Osteoblast (primary cell): ENCODE measurements around the gene DZIP1L. TPM values are rescaled to one million over a fixed set of nuclear protein-coding genes. Genes with fewer than 3 reads are reported as not detected.

Source experiments
- DNase-seq: peaks from one replicate; pipeline ENCODE4 v3.0.0; 2011; ENCODE audit warnings: low spot score, mixed read lengths; ENCODE audit not compliant: insufficient read length; ENCODE audit errors: missing footprints
- H2AFZ ChIP-seq: 2 replicates; pipeline ENCODE4 v1.6.0; 2011; ENCODE audit warnings: mild to moderate bottlenecking, low read length
- H3K27ac ChIP-seq: 2 replicates; pipeline ENCODE4 v1.5.1; 2011; ENCODE audit warnings: mild to moderate bottlenecking, low read depth, low read length, moderate library complexity
- H3K27me3 ChIP-seq: 2 replicates; pipeline ENCODE4 v1.6.0; 2012; ENCODE audit warnings: mild to moderate bottlenecking, control low read depth, inconsistent platforms, low read length, moderate library complexity; ENCODE audit not compliant: insufficient read depth
- H3K36me3 ChIP-seq: 2 replicates; pipeline ENCODE4 v1.5.1; 2011; ENCODE audit warnings: mild to moderate bottlenecking, low read length, control low read depth, moderate library complexity; ENCODE audit not compliant: insufficient read depth
- H3K4me1 ChIP-seq: 2 replicates; pipeline ENCODE4 v1.5.1; 2011; ENCODE audit warnings: mild to moderate bottlenecking, low read length, control low read depth, moderate library complexity; ENCODE audit not compliant: insufficient read depth
- H3K4me2 ChIP-seq: 2 replicates; pipeline ENCODE4 v1.6.0; 2011; ENCODE audit warnings: mild to moderate bottlenecking, low read length; ENCODE audit not compliant: insufficient read depth
- H3K4me3 ChIP-seq: fragments of 200-600 bp; sonication (generic); 3 replicates; pipeline ENCODE4 v1.5.1; 2012; ENCODE audit warnings: mild to moderate bottlenecking, low read length, inconsistent platforms; ENCODE audit not compliant: insufficient read depth
- H3K79me2 ChIP-seq: 2 replicates; pipeline ENCODE4 v1.6.0; 2012; ENCODE audit warnings: mild to moderate bottlenecking, low read length, control low read depth, inconsistent platforms; ENCODE audit not compliant: insufficient read depth
- H3K9me3 ChIP-seq: 2 replicates; pipeline ENCODE4 v1.5.1; 2011; ENCODE audit warnings: low read depth, low read length, control low read depth
- H4K20me1 ChIP-seq: 2 replicates; pipeline ENCODE4 v1.6.0; 2012; ENCODE audit warnings: mild to moderate bottlenecking, low read length, control low read depth; ENCODE audit not compliant: insufficient read depth
- total RNA-seq: library from RNA; depleted of rRNA; stranded (reverse); fragments of >200 nt; gene quantifications from 2 replicates; pipeline ENCODE4 v1.2.3, GENCODE V29; 2012
- TF ChIP-seq, protein P1 (sequence below): IDR thresholded peaks from 2 replicates; pipeline ENCODE4 v1.5.1; 2011; ENCODE audit warnings: mild to moderate bottlenecking, low read depth, low read length, moderate library complexity; ENCODE audit errors: extremely low read depth

DZIP1L gene
- total RNA-seq, 1 donor, result 42.3 TPM

DNA sequence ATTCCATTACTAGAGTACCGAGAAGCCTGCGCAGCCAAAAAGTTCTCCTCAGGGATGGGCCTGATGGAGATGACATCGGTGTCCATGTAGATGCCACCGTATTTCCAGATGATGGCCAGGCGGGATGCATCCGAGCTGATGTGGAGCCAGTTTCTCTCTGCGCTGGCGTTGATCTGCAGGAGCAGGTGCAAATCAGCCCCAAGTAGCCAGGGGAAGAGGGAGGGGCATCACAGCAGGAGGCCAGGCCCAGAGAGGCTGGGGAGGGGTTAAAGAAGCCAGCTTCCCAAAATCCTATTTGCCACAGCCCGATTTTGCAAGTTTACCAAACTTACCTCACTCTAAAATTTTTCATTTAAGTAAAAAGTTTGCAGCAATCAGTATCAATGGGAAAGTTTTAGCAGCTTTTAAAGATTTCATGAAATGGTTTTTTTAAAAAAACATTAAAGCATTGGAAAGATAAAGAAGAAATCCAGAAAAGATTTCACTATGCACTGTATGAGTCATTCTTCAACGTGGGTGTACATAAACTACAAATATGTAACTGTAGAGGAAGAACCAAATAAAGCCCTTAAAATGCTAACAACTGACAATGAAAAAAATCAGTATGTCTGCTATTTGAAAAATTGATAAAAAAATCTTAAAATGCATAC is 9.4 kb upstream of the DZIP1L start:
- Histone ChIP-seq H3K9me3 (no peaks in the 10 kb centered on the region), H3K27ac (peak overlapping the region; percentile 80), H3K4me3 (no peak overlapping the region), H3K27me3 (no peaks in the 10 kb centered on the region), H4K20me1 (no peaks in the 10 kb centered on the region), H3K36me3 (no peaks in the 10 kb centered on the region), H3K4me1 (peaks cover 24% of the 10 kb centered on the region), H3K79me2 (no peaks in the 10 kb centered on the region), H2AFZ (no peak overlapping the region), H3K4me2 (peak overlapping the region; percentile 76)
- DNase-seq, result peak; percentile 72
- TF ChIP-seq, protein P1, sequence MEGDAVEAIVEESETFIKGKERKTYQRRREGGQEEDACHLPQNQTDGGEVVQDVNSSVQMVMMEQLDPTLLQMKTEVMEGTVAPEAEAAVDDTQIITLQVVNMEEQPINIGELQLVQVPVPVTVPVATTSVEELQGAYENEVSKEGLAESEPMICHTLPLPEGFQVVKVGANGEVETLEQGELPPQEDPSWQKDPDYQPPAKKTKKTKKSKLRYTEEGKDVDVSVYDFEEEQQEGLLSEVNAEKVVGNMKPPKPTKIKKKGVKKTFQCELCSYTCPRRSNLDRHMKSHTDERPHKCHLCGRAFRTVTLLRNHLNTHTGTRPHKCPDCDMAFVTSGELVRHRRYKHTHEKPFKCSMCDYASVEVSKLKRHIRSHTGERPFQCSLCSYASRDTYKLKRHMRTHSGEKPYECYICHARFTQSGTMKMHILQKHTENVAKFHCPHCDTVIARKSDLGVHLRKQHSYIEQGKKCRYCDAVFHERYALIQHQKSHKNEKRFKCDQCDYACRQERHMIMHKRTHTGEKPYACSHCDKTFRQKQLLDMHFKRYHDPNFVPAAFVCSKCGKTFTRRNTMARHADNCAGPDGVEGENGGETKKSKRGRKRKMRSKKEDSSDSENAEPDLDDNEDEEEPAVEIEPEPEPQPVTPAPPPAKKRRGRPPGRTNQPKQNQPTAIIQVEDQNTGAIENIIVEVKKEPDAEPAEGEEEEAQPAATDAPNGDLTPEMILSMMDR, result no peak

DNA sequence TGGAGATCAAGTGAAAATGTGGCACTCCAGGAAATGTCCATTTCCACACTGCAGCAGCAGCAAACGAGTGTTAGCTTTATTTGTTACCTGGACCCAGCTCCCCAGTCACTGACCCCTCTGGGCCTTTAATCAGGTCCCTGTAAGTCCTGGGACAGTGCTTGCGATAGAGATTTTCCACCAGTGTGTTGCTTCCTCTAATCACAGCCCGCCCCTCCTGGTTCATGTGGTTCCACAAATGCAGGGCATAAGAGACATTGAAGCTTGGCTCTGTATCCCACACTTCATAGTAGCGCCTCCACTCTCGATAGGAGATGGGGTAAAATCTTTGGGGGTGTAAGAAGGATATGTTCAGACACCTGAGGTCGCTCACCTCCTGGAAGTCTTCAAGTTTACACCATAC is 8.8 kb upstream of the DZIP1L start:
- Histone ChIP-seq H3K36me3 (no peaks in the 10 kb centered on the region), H4K20me1 (no peaks in the 10 kb centered on the region), H3K4me3 (no peak overlapping the region), H3K27me3 (no peaks in the 10 kb centered on the region), H2AFZ (no peak overlapping the region), H3K4me2 (no peak overlapping the region), H3K79me2 (no peaks in the 10 kb centered on the region), H3K27ac (no peak overlapping the region), H3K9me3 (no peaks in the 10 kb centered on the region), H3K4me1 (peaks cover 24% of the 10 kb centered on the region)
- TF ChIP-seq, protein P1, result no peak
- DNase-seq, result no peak

DNA sequence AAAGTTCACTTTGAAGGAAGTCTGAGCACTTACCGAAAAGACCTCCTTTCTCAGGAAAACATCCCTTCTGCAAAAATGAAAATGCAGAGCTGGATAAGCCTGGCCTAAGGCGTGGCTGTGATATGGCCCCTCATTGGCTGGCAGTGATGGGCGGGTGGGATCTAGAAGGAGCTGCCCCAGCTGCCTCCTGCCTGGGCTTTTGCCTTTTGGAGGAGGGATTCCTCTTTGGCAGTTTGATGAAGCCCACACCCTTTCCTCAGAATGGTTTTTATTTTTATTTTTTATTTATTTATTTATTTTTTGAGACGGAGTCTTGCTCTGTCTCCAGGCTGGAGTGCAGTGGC is 4.0 kb upstream of the DZIP1L start:
- H3K36me3 ChIP-seq, result no peaks in the 10 kb centered on the region
- H3K9me3 ChIP-seq, result no peaks in the 10 kb centered on the region
- H4K20me1 ChIP-seq, result no peaks in the 10 kb centered on the region
- no peak overlapping the region for H3K4me3 ChIP-seq
- peaks cover 4% of the 10 kb centered on the region for H3K79me2 ChIP-seq
- TF ChIP-seq, protein P1, result no peak
- H2AFZ ChIP-seq, result peak overlapping the region; percentile 7
- H3K4me1 ChIP-seq, result peaks cover 7% of the 10 kb centered on the region
- H3K27me3 ChIP-seq, result no peaks in the 10 kb centered on the region
- no peak overlapping the region for H3K27ac ChIP-seq
- no peak overlapping the region for H3K4me2 ChIP-seq
- DNase-seq, result no peak

DNA sequence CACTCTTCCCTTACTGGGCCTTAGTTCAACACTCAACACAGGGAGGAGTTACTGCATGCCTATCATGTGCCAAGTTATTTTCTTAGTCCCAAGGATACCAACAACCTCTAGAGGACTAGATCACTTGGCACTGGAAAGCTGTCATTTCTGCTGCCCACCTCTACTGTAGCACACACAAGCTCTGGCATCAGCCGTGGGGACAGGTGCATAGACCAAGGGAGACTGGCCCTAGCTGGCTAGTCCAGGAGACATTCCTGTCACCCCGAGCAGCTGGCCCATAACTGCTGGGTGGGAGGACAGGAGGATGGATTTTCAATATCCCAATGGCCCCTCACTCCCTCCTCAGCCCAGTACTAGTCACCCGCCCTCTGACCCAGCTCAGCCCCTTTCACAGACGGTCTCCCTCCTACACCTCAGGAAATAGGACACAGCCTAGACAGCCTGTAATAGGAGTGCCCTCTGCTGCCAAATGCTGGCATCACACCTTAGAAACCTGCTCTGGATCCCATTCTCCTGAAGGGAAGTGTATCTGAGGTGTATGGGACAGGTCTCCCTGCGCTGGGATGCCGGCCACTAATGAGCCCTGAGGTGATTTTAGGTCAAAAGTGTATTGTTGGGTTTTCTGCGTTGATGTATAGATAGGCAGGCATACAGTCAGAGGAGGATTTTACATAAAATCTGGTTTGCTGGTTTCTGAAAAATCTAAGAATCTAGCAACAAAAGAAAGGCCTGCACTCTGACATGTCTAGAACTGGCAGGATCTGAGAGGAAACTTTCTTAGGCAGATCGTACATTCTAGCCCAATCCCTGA is 3.4 kb upstream of the DZIP1L start:
- no peaks in the 10 kb centered on the region for H3K27me3 ChIP-seq
- H3K27ac ChIP-seq, result no peak overlapping the region
- no peak overlapping the region for H3K4me3 ChIP-seq
- DNase-seq, result peak; percentile 88
- no peak overlapping the region for H3K4me2 ChIP-seq
- H3K9me3 ChIP-seq, result no peaks in the 10 kb centered on the region
- TF ChIP-seq, protein P1, result peak; percentile 96
- H3K79me2 ChIP-seq, result peaks cover 10% of the 10 kb centered on the region
- peaks cover 13% of the 10 kb centered on the region for H3K4me1 ChIP-seq
- H4K20me1 ChIP-seq, result no peaks in the 10 kb centered on the region
- H3K36me3 ChIP-seq, result no peaks in the 10 kb centered on the region
- peak overlapping the region; percentile 7 for H2AFZ ChIP-seq
